GM12878 (cell line): ENCODE results near the gene TIMP4. TPM values are rescaled to one million over a fixed set of nuclear protein-coding genes. Genes with fewer than 3 reads are reported as not detected.

Source experiments
- ATAC-seq: fragments of 200-7000 bp; cut with Tn5 transposase; 3 replicates; pipeline ENCODE4 v1.9.1; 2020; ENCODE audit warnings: mild to moderate bottlenecking, moderate library complexity
- BruUV-seq: library from RNA; stranded (reverse); fragments of 400-500 nt; replicated peaks from 2 replicates; lab custom pipeline; 2021; lab: Mats Ljungman, UMichigan
- CTCF ChIA-PET: fragments of 300-600 bp; sonication (Branson Sonifier 250); formaldehyde crosslinking; extraction: SDS; loops from one replicate; lab custom pipeline; 2021; ENCODE audit warnings: inconsistent platforms; lab: Yijun Ruan, JAX
- POLR2A ChIA-PET: fragments of 350-600 bp; formaldehyde crosslinking; extraction: SDS; loops from one replicate; lab custom pipeline; 2021; ENCODE audit warnings: inconsistent platforms; lab: Charles Lee
- RAD21 ChIA-PET: fragments of 300-600 bp; sonication (Branson Sonifier 250); formaldehyde crosslinking; loops from one replicate; lab custom pipeline; 2023; ENCODE audit warnings: antibody characterized with exemption; ENCODE audit not compliant: unreplicated experiment; lab: Charles Lee
- SMC1A ChIA-PET: fragments of 300-600 bp; sonication (Branson Sonifier 250); formaldehyde crosslinking; loops from one replicate; lab custom pipeline; 2023; ENCODE audit not compliant: unreplicated experiment, uncharacterized antibody; lab: Charles Lee
- DNase-seq: peaks from one replicate; pipeline ENCODE4 v3.0.0-alpha.2; 2011; ENCODE audit warnings: low read depth, low spot score
- FAIRE-seq: peaks from 3 replicates; lab custom pipeline; 2011; peaks lifted over from hg19 to GRCh38; lab: Jason Lieb, UNC
- H2AFZ ChIP-seq: 2 replicates; pipeline ENCODE4 v1.6.0; 2011; ENCODE audit warnings: low read depth, low read length, control low read depth; ENCODE audit not compliant: control insufficient read depth
- H3K27ac ChIP-seq: 2 replicates; pipeline ENCODE4 v1.5.1; 2011; ENCODE audit warnings: control low read depth; ENCODE audit not compliant: control insufficient read depth, insufficient read depth
- H3K27me3 ChIP-seq, 2 experiments: replicated peaks in 1 of 2; 2 replicates each; pipeline versions ENCODE4 v1.6.0 to v1.6.1; 2011; ENCODE audit warnings: low read length in 1 of 2; ENCODE audit not compliant: control insufficient read depth in 2 of 2, insufficient read depth in 2 of 2
- H3K36me3 ChIP-seq, 2 experiments: 2 replicates each; pipeline ENCODE4 v1.5.1; 2011; ENCODE audit warnings: low read length in 1 of 2; ENCODE audit not compliant: control insufficient read depth in 2 of 2, insufficient read depth in 2 of 2
- H3K4me1 ChIP-seq: 2 replicates; pipeline ENCODE4 v1.6.1; 2011; ENCODE audit warnings: mild to moderate bottlenecking, low read length, moderate library complexity, mixed read lengths; ENCODE audit not compliant: control insufficient read depth, insufficient read depth
- H3K4me2 ChIP-seq: 2 replicates; pipeline ENCODE4 v1.6.0; 2011; ENCODE audit warnings: control low read depth; ENCODE audit not compliant: control insufficient read depth, insufficient read depth
- H3K4me3 ChIP-seq: fragments of 200-600 bp; sonication (generic); 2 replicates; pipeline ENCODE4 v1.5.1; 2016
- H3K79me2 ChIP-seq: 2 replicates; pipeline ENCODE4 v1.6.0; 2011; ENCODE audit warnings: low read length; ENCODE audit not compliant: control insufficient read depth, insufficient read depth
- H3K9ac ChIP-seq: 2 replicates; pipeline ENCODE4 v1.8.0; 2011; ENCODE audit warnings: low read length, control low read depth, mixed read lengths; ENCODE audit not compliant: control insufficient read depth, insufficient read depth
- H3K9me3 ChIP-seq: replicated peaks from 3 replicates; pipeline ENCODE4 v1.5.1; 2011; ENCODE audit warnings: mild to moderate bottlenecking, low read length; ENCODE audit not compliant: control insufficient read depth, insufficient read depth
- H4K20me1 ChIP-seq: 2 replicates; pipeline ENCODE4 v1.6.0; 2011; ENCODE audit not compliant: control insufficient read depth, insufficient read depth
- CHD1 ChIP-seq: IDR thresholded peaks from 2 replicates; pipeline ENCODE4 v1.6.1; 2012; ENCODE audit warnings: low read depth, low read length, improper control_type of control experiment
- CTCF ChIP-seq, 3 experiments: IDR thresholded peaks in 2 of 3; conservative IDR thresholded peaks in 1 of 3; 2 replicates each; pipeline ENCODE4 v1.5.1; 2011; ENCODE audit warnings: low read depth in 3 of 3, low read length in 3 of 3, mild to moderate bottlenecking in 3 of 3, control low read depth in 2 of 3, moderate library complexity in 2 of 3, inconsistent platforms in 1 of 3, mixed read lengths in 1 of 3; ENCODE audit not compliant: control insufficient read depth in 2 of 3, insufficient read depth in 1 of 3; ENCODE audit errors: extremely low read depth in 1 of 3
- RAD21 ChIP-seq: IDR thresholded peaks from 2 replicates; pipeline ENCODE4 v1.6.1; 2011; ENCODE audit warnings: mild to moderate bottlenecking, low read depth, low read length, moderate library complexity; ENCODE audit not compliant: insufficient read depth
- SMAD1 ChIP-seq: fragments of 450-650 bp; IDR thresholded peaks from 2 replicates; pipeline ENCODE4 v1.6.1; 2018; ENCODE audit warnings: mild to moderate bottlenecking, low read depth; ENCODE audit not compliant: partially characterized antibody
- SMC3 ChIP-seq: IDR thresholded peaks from 2 replicates; pipeline ENCODE4 v1.6.1; 2011; ENCODE audit warnings: low read length, improper control_type of control experiment, borderline replicate concordance
- YY1 ChIP-seq: IDR thresholded peaks from 2 replicates; pipeline ENCODE4 v1.6.1; 2011; ENCODE audit warnings: low read depth, mild to moderate bottlenecking, low read length
- ZBTB33 ChIP-seq: fragments of 450-650 bp; IDR thresholded peaks from 2 replicates; pipeline ENCODE4 v1.6.1; 2017; ENCODE audit warnings: mild to moderate bottlenecking
- WGBS: methylation state at CpG from one replicate; pipeline ENCODE4 v1.1.6; 2016; ENCODE audit warnings: low lambda C conversion rate; ENCODE audit not compliant: insufficient replicate concordance, insufficient coverage; ENCODE audit errors: missing lambda C conversion rate; 5-methylcytosine and 5-hydroxymethylcytosine counted together
- in situ Hi-C: fragments of 300-500 bp; cut with MboI; formaldehyde crosslinking; loops from 9 replicates; pipeline ENCODE4 v1.14.3; 2018; ENCODE audit warnings: mixed read lengths
- intact Hi-C: fragments of 100-400 bp; cut with micrococcal nuclease; formaldehyde crosslinking; loops from one replicate; pipeline ENCODE4 v1.14.2; 2022; ENCODE audit not compliant: unreplicated experiment
- polyA plus RNA-seq, 11 experiments: library from polyadenylated mRNA; depleted of rRNA in 4 of 11; unstranded in 6 of 11; stranded (reverse) in 5 of 11; fragments of >200 nt; fragmentation: Nextera tagmentation in 4 of 11; fragmentation: Illumina TruSeq in 1 of 11; extraction: Ambion mirVana in 4 of 11; extraction: Trizol in 1 of 11; gene quantifications; 1 replicate in 1 of 11; 2 replicates in 10 of 11; pipeline versions ENCODE4 v1.2.1 to v1.2.3, GENCODE V29; 2011 to 2016; ENCODE audit warnings: inconsistent platforms in 2 of 11, missing spikeins in 2 of 11, low read depth in 1 of 11
- total RNA-seq, 4 experiments: library from RNA; depleted of rRNA in 3 of 4; stranded (reverse); fragments of >200 nt in 3 of 4; fragmentation: Illumina TruSeq in 1 of 4; extraction: Trizol in 1 of 4; gene quantifications; 2 replicates each; pipeline versions ENCODE4 v1.2.1 to v1.2.3, GENCODE V29; 2013 to 2021

TIMP4 gene
- total and polyA plus RNA-seq, 10 of the 15 experiments (the other 5 are each of a cell fraction or from before 2014, with no cell fraction given), result 0.07 TPM; not detected in 9

GRCh38 chr3:12135029-12135657 lies 23.6 kb downstream of the TIMP4 start:
- Histone ChIP-seq H3K27me3 (no peaks in the 10 kb centered on the region), H3K36me3 (no peaks in the 10 kb centered on the region), H3K9me3 (no peaks in the 10 kb centered on the region), H3K9ac (no peak overlapping the region), H2AFZ (peak overlapping the region; percentile 19; the same call in 1 of the 2 replicates), H3K4me2 (no peak overlapping the region), H3K4me3 (no peak overlapping the region), H3K4me1 (no peaks in the 10 kb centered on the region), H3K27ac (no peak overlapping the region), H3K79me2 (no peaks in the 10 kb centered on the region), H4K20me1 (no peaks in the 10 kb centered on the region)
- no peak for DNase-seq
- FAIRE-seq, result peak; percentile 69
- intact Hi-C loops (loop anchor here (1.0 to 5.0 kb wide), 6 partner anchors 41 to 587 kb away; partner anchors contain the start of gene MKRN2), in situ Hi-C loops (loop anchor here (5.0 to 25.0 kb wide), 3 partner anchors 42 to 577 kb away; no protein-coding TSS in a partner anchor)
- ChIA-PET SMC1A (interaction anchor here (0.8 to 10.7 kb wide), 20 partner anchors 13 to 707 kb away, joined by 3 to 187 read pairs (median 4); partner anchors contain the start of genes RPL32 and TSEN2), RAD21 (interaction anchor here (0.6 to 7.3 kb wide), 25 partner anchors 9 to 756 kb away, joined by 3 to 139 read pairs (median 4); partner anchors contain the start of gene TSEN2), POLR2A (interaction anchor here (0.5 to 1.9 kb wide), 3 partner anchors 41 to 613 kb away, joined by 3 to 12 read pairs (median 4); partner anchors contain the start of gene TSEN2), CTCF (interaction anchor here (0.6 to 12.3 kb wide), 39 partner anchors 9 to 705 kb away, joined by 3 to 255 read pairs (median 5); partner anchors contain the start of genes TIMP4 and TSEN2)
- BruUV-seq, result no TSS peak
- TF ChIP-seq SMAD1 (no peak), SMC3 (peak; percentile 94), CTCF (IDR thresholded peaks at IDR 0.05 in 2 of 3, conservative IDR thresholded peaks at IDR 0.05 in 1 of 3; ENCODE audit: control insufficient read depth in 2 of 3, extremely low read depth in 1 of 3, insufficient read depth in 1 of 3, low read depth in 3 of 3, low read length in 3 of 3) (peak; percentile 85 to 96 (median 96)), ZBTB33 (no peak), CHD1 (no peak), YY1 (peak; percentile 71), RAD21 (peak; percentile 89)
- ATAC-seq, result peak; percentile 95
- 0% methylated on average over 3 of the region's 3 CpGs for WGBS
